IMR-90 (cell line): ENCODE data around the gene RALGAPA1. TPM values are rescaled to one million over a fixed set of nuclear protein-coding genes. Genes with fewer than 3 reads are reported as not detected.

ENCODE experiments used
- ATAC-seq: fragments of 200-7000 bp; cut with Tn5 transposase; 2 replicates; pipeline ENCODE4 v1.9.1; 2020; ENCODE audit warnings: low read depth, mild to moderate bottlenecking, moderate library complexity
- BruUV-seq: library from RNA; stranded (reverse); fragments of 400-500 nt; replicated peaks from 2 replicates; lab custom pipeline; 2021; lab: Mats Ljungman, UMichigan
- CTCF ChIA-PET: fragments of 300-600 bp; formaldehyde crosslinking; extraction: SDS; loops from one replicate; lab custom pipeline; 2021; ENCODE audit warnings: antibody characterized with exemption; lab: Yijun Ruan, JAX
- POLR2A ChIA-PET: fragments of 300-600 bp; sonication (Branson Sonifier 250); formaldehyde crosslinking; loops from one replicate; lab custom pipeline; 2022; ENCODE audit warnings: antibody characterized with exemption; ENCODE audit not compliant: unreplicated experiment; lab: Charles Lee
- DNase-seq: peaks from one replicate; pipeline ENCODE4 v3.0.0; 2013
- H2AFZ ChIP-seq: replicated peaks from 2 replicates; pipeline ENCODE3; 2013; ENCODE audit warnings: low read length, mild to moderate bottlenecking; ENCODE audit not compliant: poor library complexity
- H2AK5ac ChIP-seq: 2 replicates; pipeline ENCODE4 v1.6.1; 2013; ENCODE audit warnings: low read depth, low read length, inconsistent platforms
- H2AK9ac ChIP-seq: replicated peaks from 2 replicates; pipeline ENCODE3; 2013; ENCODE audit warnings: mild to moderate bottlenecking, low read depth, low read length, moderate library complexity; ENCODE audit not compliant: poor library complexity
- H2BK120ac ChIP-seq: 2 replicates; pipeline ENCODE4 v1.6.1; 2013; ENCODE audit warnings: low read depth, low read length, inconsistent platforms
- H2BK15ac ChIP-seq: 3 replicates; pipeline ENCODE4 v1.6.1; 2013; ENCODE audit warnings: low read depth, low read length, inconsistent platforms
- H2BK20ac ChIP-seq: 2 replicates; pipeline ENCODE4 v1.6.1; 2013; ENCODE audit warnings: low read depth, mild to moderate bottlenecking, inconsistent platforms, low read length, moderate library complexity
- H2BK5ac ChIP-seq: 2 replicates; pipeline ENCODE4 v1.6.1; 2013; ENCODE audit warnings: mild to moderate bottlenecking, low read depth, low read length, inconsistent platforms; ENCODE audit not compliant: poor library complexity, severe bottlenecking
- H3K14ac ChIP-seq: replicated peaks from 2 replicates; pipeline ENCODE4 v1.6.1; 2013; ENCODE audit warnings: low read depth, low read length, inconsistent platforms
- H3K18ac ChIP-seq: 2 replicates; pipeline ENCODE4 v1.6.1; 2013; ENCODE audit warnings: low read depth, low read length, control low read depth
- H3K23ac ChIP-seq: 2 replicates; pipeline ENCODE4 v1.6.1; 2013; ENCODE audit warnings: low read depth, low read length, inconsistent platforms
- H3K27ac ChIP-seq: 2 replicates; pipeline ENCODE4 v1.5.1; 2013; ENCODE audit warnings: mild to moderate bottlenecking, control low read depth, low read length; ENCODE audit not compliant: insufficient read depth
- H3K27me3 ChIP-seq: 2 replicates; pipeline ENCODE4 v1.6.1; 2013; ENCODE audit warnings: low read length; ENCODE audit not compliant: control insufficient read depth, insufficient read depth
- H3K36me3 ChIP-seq: 2 replicates; pipeline ENCODE4 v1.6.1; 2013; ENCODE audit warnings: low read length, mixed read lengths; ENCODE audit not compliant: control insufficient read depth, insufficient read depth
- H3K4ac ChIP-seq: 2 replicates; pipeline ENCODE4 v1.6.1; 2013; ENCODE audit warnings: low read depth, low read length, inconsistent platforms
- H3K4me1 ChIP-seq: 2 replicates; pipeline ENCODE4 v1.6.1; 2013; ENCODE audit warnings: low read length, mixed read lengths; ENCODE audit not compliant: control insufficient read depth, insufficient read depth
- H3K4me2 ChIP-seq: 2 replicates; pipeline ENCODE4 v1.6.1; 2013; ENCODE audit warnings: low read depth, mild to moderate bottlenecking, control low read depth, low read length, moderate library complexity
- H3K4me3 ChIP-seq: 2 replicates; pipeline ENCODE4 v1.5.1; 2013; ENCODE audit warnings: low read depth, mild to moderate bottlenecking, control low read depth, low read length, moderate library complexity; ENCODE audit not compliant: insufficient read depth
- H3K56ac ChIP-seq: 2 replicates; pipeline ENCODE4 v1.6.1; 2013; ENCODE audit warnings: low read length, inconsistent platforms; ENCODE audit not compliant: insufficient read depth; ENCODE audit errors: extremely low read depth
- H3K79me1 ChIP-seq, 2 experiments: 2 replicates each; pipeline ENCODE4 v1.6.1; 2013; ENCODE audit warnings: low read length in 2 of 2, inconsistent platforms in 1 of 2, low read depth in 1 of 2
- H3K9ac ChIP-seq: 2 replicates; pipeline ENCODE4 v1.6.1; 2013; ENCODE audit warnings: low read depth, low read length, control low read depth
- H3K9me1 ChIP-seq: 2 replicates; pipeline ENCODE4 v1.6.1; 2013; ENCODE audit warnings: low read length, inconsistent platforms; ENCODE audit not compliant: insufficient read depth
- H3K9me3 ChIP-seq: 2 replicates; pipeline ENCODE4 v1.6.1; 2013; ENCODE audit warnings: low read length; ENCODE audit not compliant: control insufficient read depth, insufficient read depth
- H4K20me1 ChIP-seq: 2 replicates; pipeline ENCODE4 v1.6.1; 2013; ENCODE audit warnings: low read length, inconsistent platforms; ENCODE audit not compliant: insufficient read depth
- H4K5ac ChIP-seq: 2 replicates; pipeline ENCODE4 v1.6.1; 2013; ENCODE audit warnings: mild to moderate bottlenecking, low read depth, low read length, control low read depth
- H4K8ac ChIP-seq, 2 experiments: 2 replicates each; pipeline ENCODE4 v1.6.1; 2013; ENCODE audit warnings: low read depth in 2 of 2, low read length in 2 of 2, control low read depth in 1 of 2, inconsistent platforms in 1 of 2
- H4K91ac ChIP-seq: 2 replicates; pipeline ENCODE4 v1.6.1; 2013; ENCODE audit warnings: low read depth, low read length, inconsistent platforms; ENCODE audit not compliant: insufficient read depth
- BHLHE40 ChIP-seq: fragments of 150-350 bp; IDR thresholded peaks from 2 replicates; pipeline ENCODE4 v1.6.1; 2016; ENCODE audit warnings: mild to moderate bottlenecking, low read depth, low read length
- CHD1 ChIP-seq: IDR thresholded peaks from 2 replicates; pipeline ENCODE4 v1.6.1; 2012; ENCODE audit warnings: low read depth, low read length, improper control_type of control experiment
- FOS ChIP-seq: fragments of 150-350 bp; IDR thresholded peaks from 2 replicates; pipeline ENCODE4 v1.6.1; 2016; ENCODE audit warnings: low read depth, low read length
- MAZ ChIP-seq: IDR thresholded peaks from 2 replicates; pipeline ENCODE4 v1.6.1; 2012; ENCODE audit warnings: low read depth, mild to moderate bottlenecking, low read length, improper control_type of control experiment, moderate library complexity, borderline replicate concordance
- MXI1 ChIP-seq: IDR thresholded peaks from 2 replicates; pipeline ENCODE4 v1.6.1; 2012; ENCODE audit warnings: low read depth, mild to moderate bottlenecking, low read length, moderate library complexity, borderline replicate concordance
- NFE2L2 ChIP-seq: fragments of 150-350 bp; IDR thresholded peaks from 2 replicates; pipeline ENCODE4 v1.6.1; 2016; ENCODE audit warnings: low read depth, mild to moderate bottlenecking, low read length
- RCOR1 ChIP-seq: IDR thresholded peaks from 2 replicates; pipeline ENCODE4 v1.6.1; 2012; ENCODE audit warnings: mild to moderate bottlenecking, low read length, improper control_type of control experiment; ENCODE audit not compliant: insufficient replicate concordance
- WGBS, 2 experiments: methylation state at CpG; one replicate each; pipeline versions ENCODE4 v1.1.5 to v1.1.7; 2013; ENCODE audit warnings: missing lambda C conversion rate in 2 of 2; ENCODE audit not compliant: insufficient read length in 1 of 2; ENCODE audit errors: extremely low coverage in 2 of 2; 5-methylcytosine and 5-hydroxymethylcytosine counted together
- dilution Hi-C: fragments of 300-500 bp; cut with HindIII; formaldehyde crosslinking; loops from one replicate; pipeline ENCODE4 v1.14.3; 2018; ENCODE audit warnings: low sequenced_read_pairs; ENCODE audit not compliant: unreplicated experiment
- in situ Hi-C: fragments of 300-500 bp; cut with MboI; formaldehyde crosslinking; loops from 3 replicates; pipeline ENCODE4 v1.14.3; 2019; ENCODE audit warnings: low sequenced_read_pairs, inconsistent platforms, mixed read lengths
- intact Hi-C: fragments of 100-400 bp; cut with micrococcal nuclease; formaldehyde crosslinking; loops from 2 replicates; pipeline ENCODE4 v1.10.0; 2022
- polyA plus RNA-seq, 3 experiments: library from polyadenylated mRNA; depleted of rRNA; stranded (reverse); fragments of >200 nt; gene quantifications; 2 replicates each; pipeline ENCODE4 v1.2.3, GENCODE V29; 2012; ENCODE audit warnings: low replicate concordance in 1 of 3
- total RNA-seq: library from RNA; depleted of rRNA; stranded (reverse); fragments of >200 nt; gene quantifications from 2 replicates; pipeline ENCODE4 v1.2.3, GENCODE V29; 2012

Gene RALGAPA1
- total and polyA plus RNA-seq, 2 of the 4 experiments (the other 2 are of a cell fraction): 5.1 to 25.6 TPM

DNA sequence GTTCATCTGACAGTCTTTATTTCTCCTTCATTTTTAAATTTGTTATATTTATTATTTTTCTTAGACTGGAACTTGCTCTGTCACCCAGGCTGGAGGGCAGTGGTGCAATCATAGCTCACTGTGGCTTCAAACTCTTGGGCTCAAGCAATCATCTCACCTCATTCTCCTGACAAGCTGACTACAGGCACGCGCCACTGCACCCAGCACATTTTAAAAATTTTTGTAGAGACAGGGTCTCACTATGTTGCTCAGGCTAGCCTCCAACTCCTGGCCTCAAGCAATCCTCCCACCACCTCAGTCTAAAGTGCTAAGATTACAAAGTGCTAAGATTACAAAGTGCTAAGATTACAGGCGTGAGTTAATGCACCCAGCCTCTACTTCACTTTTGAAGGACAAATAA is 96.6 kb downstream of the RALGAPA1 start:
- intact Hi-C loops (no loop called here), in situ Hi-C loops (no loop called here), dilution Hi-C loops (no loop called here)
- H3K23ac ChIP-seq: no peak overlapping the region
- no peak overlapping the region for H2AK9ac ChIP-seq
- no peak overlapping the region for H4K5ac ChIP-seq
- CTCF ChIA-PET: interaction anchor here (0.6 to 0.9 kb wide), 2 partner anchors 14 to 29 kb away, joined by 3 read pairs; no protein-coding TSS in a partner anchor
- H4K20me1 ChIP-seq: no peaks in the 10 kb centered on the region
- no peaks in the 10 kb centered on the region for H3K9me1 ChIP-seq
- no peak overlapping the region for H2BK120ac ChIP-seq
- no peak overlapping the region for H4K91ac ChIP-seq
- no peak overlapping the region for H2BK5ac ChIP-seq
- no peak overlapping the region for H2AFZ ChIP-seq
- no peaks in the 10 kb centered on the region for H3K27me3 ChIP-seq
- no peak overlapping the region for H3K4me3 ChIP-seq
- no peak overlapping the region for H4K8ac ChIP-seq
- H3K27ac ChIP-seq: no peak overlapping the region
- ATAC-seq: no peak
- POLR2A ChIA-PET: no interaction called here
- H3K9ac ChIP-seq: no peak overlapping the region
- no CpG with 5 or more reads among the region's 3 CpGs for WGBS, 2 experiments
- no peak overlapping the region for H3K18ac ChIP-seq
- H3K4ac ChIP-seq: no peak overlapping the region
- DNase-seq: no peak
- peaks cover 1% of the 10 kb centered on the region; the same call in 1 of the 2 replicates for H3K36me3 ChIP-seq
- H3K79me1 ChIP-seq: no peaks in the 10 kb centered on the region
- no peak overlapping the region for H2BK15ac ChIP-seq
- no TSS peak for BruUV-seq
- no peak overlapping the region for H3K14ac ChIP-seq
- H3K4me2 ChIP-seq: no peak overlapping the region
- no peak overlapping the region for H3K56ac ChIP-seq
- TF ChIP-seq FOS: no peak
- TF ChIP-seq RCOR1: no peak
- TF ChIP-seq NFE2L2: no peak
- no peak for TF ChIP-seq MXI1
- TF ChIP-seq MAZ: no peak
- TF ChIP-seq CHD1: no peak
- TF ChIP-seq BHLHE40: no peak
- no peak overlapping the region for H2AK5ac ChIP-seq
- H3K9me3 ChIP-seq: no peaks in the 10 kb centered on the region
- H2BK20ac ChIP-seq: no peak overlapping the region
- H3K4me1 ChIP-seq: no peaks in the 10 kb centered on the region
